Activated CD4-positive, alpha-beta T cell treated with anti-CD3 and anti-CD28 coated beads, Interleukin-2, amount 50 U/mL, for 1 hour (primary cell): ENCODE measurements around the gene DNAH2.

Experiments used
- DNase-seq: peaks from one replicate; pipeline ENCODE4 v3.0.0-alpha.2; 2020

The DNAH2 gene

GRCh38 chr17:7882068-7882467 is 164.5 kb downstream of the DNAH2 start:
- no peak for DNase-seq

GRCh38 chr17:7882629-7883028 is 165.1 kb downstream of the DNAH2 start:
- DNase-seq, result no peak
